Stimulated activated CD4-positive, alpha-beta T cell treated with anti-CD3 and anti-CD28 coated beads, Interleukin-1b, Interleukin-23, amount 100 ng/mL, for 24 hours (primary cell): ENCODE measurements around the gene C11orf98.
A peak's percentile ranks its signal among the peaks of the same experiment; 100 is the strongest.
"Not testable (repeated sequence)": the region's sequence is repeated elsewhere in the genome, so short reads cannot be mapped to it uniquely, and the experiment has no call there.

ENCODE experiments used
- DNase-seq, 4 experiments: peaks; one replicate each; pipeline ENCODE4 v3.0.0-alpha.2; 2020; ENCODE audit warnings: low read depth in 4 of 4, low spot score in 1 of 4

C11orf98 gene

GRCh38 chr11:62654297-62654696 is 10.7 kb downstream of the C11orf98 start:
- DNase-seq, result no peak

- no peak for DNase-seq
Observed at GRCh38 chr11:62652161-62653006, 12.6 kb downstream of the C11orf98 start.

DNA sequence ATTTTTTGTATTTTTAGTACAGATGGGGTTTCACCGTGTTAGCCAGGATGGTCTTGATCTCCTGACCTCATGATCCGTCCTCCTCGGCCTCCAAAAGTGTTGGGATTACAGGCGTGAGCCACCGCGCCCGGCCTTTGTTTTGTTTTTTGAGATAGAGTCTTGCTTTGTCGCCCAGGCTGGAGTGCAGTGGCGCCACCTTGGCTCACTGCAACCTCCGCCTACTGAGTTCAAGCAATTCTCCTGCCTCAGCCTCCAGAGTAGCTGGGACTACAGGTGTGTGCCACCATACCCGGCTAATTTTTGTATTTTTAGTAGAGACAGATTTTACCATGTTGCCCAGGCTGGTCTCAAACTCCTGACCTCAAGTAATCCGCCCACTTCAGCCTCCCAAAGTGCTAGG is 14.7 kb downstream of the C11orf98 start:
- DNase-seq, result not testable (repeated sequence)

DNA sequence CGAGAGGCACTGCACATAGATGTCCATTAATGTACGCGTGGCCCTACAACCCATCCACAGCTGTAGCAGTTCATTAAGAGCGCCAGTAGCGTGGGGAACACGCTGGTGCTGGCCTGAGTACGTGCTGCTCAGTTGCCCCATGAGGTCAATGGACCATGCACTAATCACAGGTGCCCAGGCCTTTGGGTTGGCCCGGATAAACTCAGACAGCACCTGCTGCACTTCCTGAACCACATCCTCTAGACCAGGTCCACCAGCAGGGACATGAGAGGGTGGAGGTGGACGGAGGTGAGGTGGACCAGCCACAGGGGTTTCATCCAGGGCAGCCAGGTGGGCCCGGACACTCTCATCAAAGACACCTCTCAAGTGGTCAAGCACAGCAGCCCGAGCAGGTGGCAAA is 15.5 kb downstream of the C11orf98 start:
- no peak for DNase-seq

DNA sequence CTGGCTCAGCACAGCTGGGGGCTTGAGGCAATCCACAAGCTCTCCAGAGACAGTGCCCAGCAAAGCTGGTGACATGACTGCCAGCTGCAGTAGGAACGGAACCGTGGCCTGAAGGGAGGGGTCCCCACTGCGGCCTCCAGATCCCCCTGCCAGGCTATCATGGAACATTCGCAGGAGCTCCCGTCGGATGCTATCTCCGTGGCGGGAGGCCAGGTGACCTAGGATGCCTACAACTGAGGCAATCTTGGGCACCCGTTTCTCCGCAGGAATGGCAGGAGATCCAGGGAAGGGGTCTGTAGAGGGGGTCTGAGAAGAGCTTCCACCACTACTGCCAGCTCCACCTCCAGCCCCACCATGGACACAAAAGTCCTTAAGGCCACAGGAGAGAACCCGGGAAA is 16.0 kb downstream of the C11orf98 start:
- DNase-seq, result no peak

- no peak for DNase-seq
Observed at GRCh38 chr11:62648185-62648966, 16.6 kb downstream of the C11orf98 start.

GRCh38 chr11:62647609-62648005 is 17.4 kb downstream of the C11orf98 start:
- no peak for DNase-seq

DNA sequence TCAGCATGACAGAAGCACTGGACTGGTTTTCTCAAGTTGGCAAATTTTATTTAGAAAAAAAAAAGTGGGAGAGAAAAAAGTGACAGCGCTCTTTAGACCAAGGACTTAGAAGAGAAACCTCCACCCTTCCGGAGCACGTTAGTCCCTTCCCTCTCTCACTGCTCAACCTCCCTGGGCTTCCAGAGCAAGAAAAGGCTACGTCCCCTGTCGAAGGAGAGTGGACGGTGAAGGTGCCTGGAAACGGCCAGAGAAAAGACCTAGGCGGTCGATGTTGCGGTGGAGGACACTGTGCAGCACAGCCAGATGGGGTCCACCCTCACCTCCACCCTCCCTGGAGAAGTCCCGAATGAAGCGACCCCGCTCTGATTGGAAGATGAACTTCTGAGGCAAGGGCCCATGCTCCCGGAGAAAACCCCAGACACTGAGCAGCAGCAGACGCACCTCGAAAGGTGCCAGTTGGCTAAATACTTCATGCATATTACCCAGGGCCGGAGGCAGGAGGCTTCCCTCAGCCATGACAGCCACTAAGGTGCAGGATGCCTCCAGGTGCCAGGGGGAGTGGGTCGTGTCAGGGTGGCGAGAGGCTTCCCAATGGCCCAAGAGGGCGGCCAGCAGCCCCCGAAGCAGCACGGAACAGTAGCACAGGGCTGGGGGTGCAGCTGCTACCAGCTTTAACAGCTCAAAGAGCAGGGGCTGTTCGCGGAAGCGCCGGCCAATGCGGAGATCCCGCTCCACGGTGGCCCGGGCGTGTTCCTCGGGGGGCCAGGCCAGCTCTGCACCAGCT is 18.0 kb downstream of the C11orf98 start:
- DNase-seq, result no peak

GRCh38 chr11:62645946-62646824 is 18.8 kb downstream of the C11orf98 start, which contains the start of gene GANAB:
Gene GANAB (minus strand): TSS chr11:62646613. CDS start chr11:62646599, 14 bp downstream.
- peak; percentile 99 to 100 (median 99) for DNase-seq

- no peak for DNase-seq
Observed at GRCh38 chr11:62645671-62645945, 19.4 kb downstream of the C11orf98 start.

DNA sequence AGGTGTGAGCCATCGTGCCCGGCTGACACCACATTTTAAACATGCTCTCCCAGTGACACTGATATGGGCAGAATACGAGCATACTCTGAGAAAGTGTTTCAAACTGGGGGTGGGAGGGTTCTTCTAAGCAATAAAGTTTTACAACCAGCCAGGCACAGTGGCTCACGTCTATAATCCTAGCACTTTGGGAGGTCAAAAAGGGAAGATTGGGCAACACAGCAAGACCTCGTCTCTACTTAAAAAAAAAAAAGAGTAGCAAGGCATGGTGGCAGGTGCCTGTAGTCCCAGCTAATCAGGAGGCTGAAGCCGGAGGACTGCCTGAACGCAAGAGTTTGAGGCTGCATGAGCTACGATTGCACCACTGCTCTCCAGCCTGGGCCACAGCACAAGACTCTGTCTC is 20.8 kb downstream of the C11orf98 start:
- DNase-seq, result no peak

GRCh38 chr11:62632492-62632891 is 32.5 kb downstream of the C11orf98 start:
- DNase-seq, result no peak

DNA sequence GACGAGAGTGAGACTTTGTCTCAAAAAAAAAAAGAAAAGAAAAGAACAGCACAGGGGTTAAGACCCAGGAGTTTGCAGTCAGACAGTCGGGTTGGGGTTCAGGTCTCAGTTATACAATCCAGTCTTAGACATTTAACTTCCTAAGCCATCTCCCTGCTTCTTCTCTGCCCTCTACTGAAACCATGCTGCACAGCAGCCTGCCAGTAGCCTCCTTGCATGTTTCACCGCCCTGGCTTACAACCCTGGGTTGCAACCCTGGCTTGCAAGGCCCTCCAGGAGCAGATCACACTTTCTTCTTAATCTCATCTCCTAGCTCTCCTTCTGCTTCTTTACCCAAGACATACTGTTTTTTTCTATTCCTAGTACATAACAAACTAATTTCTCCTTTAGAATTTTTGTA is 37.3 kb downstream of the C11orf98 start:
- DNase-seq, result no peak

- no peak for DNase-seq
Observed at GRCh38 chr11:62622476-62623089, 42.4 kb downstream of the C11orf98 start.

DNA sequence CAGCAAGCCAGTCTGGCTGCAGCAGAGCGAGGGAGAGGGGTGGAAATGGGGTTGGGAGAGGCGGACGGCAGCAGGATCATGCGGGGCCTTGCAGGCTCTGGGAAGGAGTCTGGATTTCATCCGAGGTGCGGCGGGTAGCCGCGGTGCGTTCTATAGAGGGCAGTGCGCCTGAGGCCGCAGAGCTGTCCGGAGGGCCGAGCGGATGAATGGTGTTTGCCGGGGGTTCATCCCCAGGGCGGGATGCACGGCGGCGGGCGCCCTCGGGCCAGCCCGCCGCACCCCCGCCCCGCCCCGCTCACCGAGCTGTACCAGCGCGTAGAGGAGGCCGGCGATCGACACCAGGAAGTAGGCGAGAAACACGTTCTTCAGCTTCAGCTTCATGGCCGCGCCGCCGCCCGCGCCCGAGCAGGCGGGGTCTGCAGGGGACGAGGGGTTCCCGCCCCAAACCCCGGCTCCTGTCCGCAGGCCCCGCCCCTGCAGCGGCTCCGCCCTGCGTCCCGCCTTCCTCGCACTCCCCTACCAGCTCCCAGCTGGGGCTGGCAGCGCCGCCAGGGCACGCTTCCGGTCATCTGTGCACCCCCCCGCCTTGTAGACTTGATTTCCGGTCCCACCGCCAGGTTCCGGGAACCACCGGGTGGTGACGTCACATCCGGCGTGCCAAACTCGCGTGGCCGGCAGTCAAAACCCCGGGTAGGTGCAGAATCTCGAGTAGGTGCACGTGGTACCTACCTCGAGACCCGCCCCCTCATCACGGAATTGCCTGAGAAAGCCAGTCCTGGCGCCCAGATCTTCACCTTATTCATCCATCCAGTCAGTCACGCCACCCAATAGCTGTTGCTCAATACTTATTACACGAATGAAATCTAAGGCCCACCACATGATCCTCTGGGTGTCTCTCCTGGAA is 43.2 kb downstream of the C11orf98 start, which contains the start of gene B3GAT3:
Gene B3GAT3, minus strand, starts transcription at position 420 of the 904 bp plus-strand sequence. Its CDS starts 39 bp downstream, at position 381.
- peak; percentile 87 to 96 (median 94) for DNase-seq

- DNase-seq, result no peak
Observed at GRCh38 chr11:62621027-62621566, 43.9 kb downstream of the C11orf98 start.

- not testable (repeated sequence) for DNase-seq
Observed at GRCh38 chr11:62616957-62617356, 48.1 kb downstream of the C11orf98 start.

GRCh38 chr11:62615521-62615920 is 49.5 kb downstream of the C11orf98 start:
- no peak for DNase-seq

DNA sequence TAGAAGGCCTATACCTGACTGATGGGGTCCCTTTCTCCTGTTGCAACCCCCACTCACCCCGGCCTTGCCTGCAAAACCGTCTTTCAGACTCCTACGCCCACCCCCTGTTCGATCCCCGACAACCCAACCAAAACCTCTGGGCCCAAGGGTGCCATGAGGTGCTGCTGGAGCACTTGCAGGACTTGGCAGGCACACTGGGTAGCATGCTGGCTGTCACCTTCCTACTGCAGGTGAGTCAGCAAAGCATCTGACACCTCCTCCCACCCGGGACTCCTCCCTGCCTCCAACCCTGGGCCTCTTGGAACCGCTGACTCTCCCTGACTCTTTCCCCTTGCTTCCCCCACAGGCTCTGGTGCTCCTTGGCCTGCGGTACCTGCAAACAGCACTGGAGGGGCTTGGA is 50.7 kb downstream of the C11orf98 start:
- DNase-seq, result peak in 2 of 4 experiments; percentile 45 to 57
